GM19025 (cell line): ENCODE measurements around the gene PCDHB16.
"Not testable (repeated sequence)": the region's sequence is repeated elsewhere in the genome, so short reads cannot be mapped to it uniquely, and the experiment has no call there.

Experiments
- ATAC-seq: cut with Tn5 transposase; IDR thresholded peaks from one replicate; pipeline ENCODE4 v1.9.1; 2021; ENCODE audit warnings: mild to moderate bottlenecking, low read depth, moderate library complexity; ENCODE audit not compliant: unreplicated experiment

The PCDHB16 gene

GRCh38 chr5:141182248-141182647 is at the start of gene PCDHB16:
Gene PCDHB16, plus strand, starts transcription at chr5:141182387. Its CDS starts 173 bp downstream, at chr5:141182560.
- ATAC-seq: no peak

- no peak for ATAC-seq
Observed at GRCh38 chr5:141135030-141135717, 47.0 kb upstream of the PCDHB16 start, which contains the start of gene PCDHB5. Gene PCDHB5, plus strand, starts transcription at chr5:141135206. Its CDS starts 229 bp downstream, at chr5:141135435.

DNA sequence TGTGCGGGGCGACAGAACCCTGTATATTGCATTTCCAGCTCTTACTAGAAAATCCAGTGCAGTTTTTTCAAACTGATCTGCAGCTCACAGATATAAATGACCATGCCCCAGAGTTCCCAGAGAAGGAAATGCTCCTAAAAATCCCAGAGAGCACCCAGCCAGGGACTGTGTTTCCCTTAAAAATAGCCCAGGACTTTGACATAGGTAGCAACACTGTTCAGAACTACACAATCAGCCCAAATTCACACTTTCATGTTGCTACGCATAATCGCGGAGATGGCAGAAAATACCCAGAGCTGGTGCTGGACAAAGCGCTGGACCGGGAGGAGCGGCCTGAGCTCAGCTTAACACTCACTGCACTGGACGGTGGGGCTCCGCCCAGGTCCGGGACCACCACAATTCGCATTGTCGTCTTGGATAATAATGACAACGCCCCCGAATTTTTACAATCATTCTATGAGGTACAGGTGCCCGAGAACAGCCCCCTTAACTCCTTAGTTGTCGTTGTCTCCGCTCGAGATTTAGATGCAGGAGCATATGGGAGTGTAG is 46.4 kb upstream of the PCDHB16 start:
- no peak for ATAC-seq

DNA sequence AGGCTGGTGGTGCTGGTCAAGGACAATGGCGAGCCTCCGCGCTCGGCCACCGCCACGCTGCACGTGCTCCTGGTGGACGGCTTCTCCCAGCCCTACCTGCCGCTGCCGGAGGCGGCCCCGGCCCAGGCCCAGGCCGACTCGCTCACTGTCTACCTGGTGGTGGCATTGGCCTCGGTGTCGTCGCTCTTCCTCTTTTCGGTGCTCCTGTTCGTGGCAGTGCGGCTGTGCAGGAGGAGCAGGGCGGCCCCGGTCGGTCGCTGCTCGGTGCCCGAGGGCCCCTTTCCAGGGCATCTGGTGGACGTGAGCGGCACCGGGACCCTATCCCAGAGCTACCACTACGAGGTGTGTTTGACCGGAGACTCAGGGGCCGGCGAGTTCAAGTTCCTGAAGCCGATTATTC is 44.8 kb upstream of the PCDHB16 start:
- ATAC-seq: not testable (repeated sequence)

DNA sequence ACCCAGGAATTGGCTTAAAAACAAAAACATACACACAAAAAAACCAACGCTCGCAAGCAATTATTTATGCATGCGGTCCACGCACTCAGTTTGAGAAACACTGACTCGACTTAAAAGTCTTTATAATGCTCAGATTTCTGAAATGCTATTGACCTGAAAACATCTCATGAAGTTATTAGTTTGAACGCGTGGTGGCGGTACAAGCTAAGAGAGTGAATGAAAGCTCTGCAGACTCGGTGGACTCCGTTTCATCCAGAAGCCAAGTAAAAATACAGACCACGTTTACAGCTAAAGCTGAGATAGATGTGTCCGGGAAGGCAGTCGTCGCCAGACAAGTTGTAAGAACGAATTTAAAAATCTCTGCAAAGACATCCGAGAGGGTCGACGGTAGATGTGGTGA is 32.4 kb upstream of the PCDHB16 start, which contains the start of gene PCDHB6:
PCDHB6 (plus strand) TSS at position 246 of the 400 bp plus-strand sequence. CDS start 201 bp downstream, outside the sequence.
- no peak for ATAC-seq

DNA sequence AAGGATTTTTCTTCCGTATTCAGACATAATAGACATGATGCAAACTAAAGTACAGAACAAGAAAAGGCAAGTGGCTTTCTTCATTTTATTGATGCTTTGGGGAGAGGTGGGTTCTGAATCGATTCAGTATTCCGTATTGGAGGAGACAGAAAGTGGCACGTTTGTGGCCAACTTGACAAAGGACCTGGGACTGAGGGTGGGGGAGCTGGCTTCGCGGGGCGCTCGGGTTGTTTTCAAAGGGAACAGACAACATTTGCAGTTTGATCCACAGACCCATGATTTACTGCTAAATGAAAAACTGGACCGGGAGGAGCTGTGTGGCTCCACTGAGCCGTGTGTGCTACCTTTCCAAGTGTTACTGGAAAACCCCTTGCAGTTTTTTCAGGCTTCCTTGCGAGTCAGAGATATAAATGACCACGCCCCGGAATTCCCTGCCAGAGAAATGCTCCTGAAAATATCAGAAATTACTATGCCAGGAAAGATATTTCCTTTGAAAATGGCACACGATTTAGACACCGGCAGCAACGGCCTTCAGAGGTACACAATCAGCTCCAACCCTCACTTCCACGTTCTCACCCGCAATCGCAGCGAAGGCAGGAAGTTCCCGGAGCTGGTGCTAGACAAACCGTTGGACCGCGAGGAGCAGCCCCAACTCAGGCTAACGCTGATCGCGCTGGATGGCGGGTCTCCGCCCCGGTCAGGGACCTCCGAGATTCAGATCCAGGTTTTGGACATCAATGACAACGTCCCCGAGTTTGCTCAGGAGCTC is 31.8 kb upstream of the PCDHB16 start:
- ATAC-seq: no peak

GRCh38 chr5:141150993-141151325 is 31.2 kb upstream of the PCDHB16 start:
- no peak for ATAC-seq

GRCh38 chr5:141151632-141152031 is 30.6 kb upstream of the PCDHB16 start:
- ATAC-seq: not testable (repeated sequence)

GRCh38 chr5:141152096-141152495 is 30.1 kb upstream of the PCDHB16 start:
- not testable (repeated sequence) for ATAC-seq

DNA sequence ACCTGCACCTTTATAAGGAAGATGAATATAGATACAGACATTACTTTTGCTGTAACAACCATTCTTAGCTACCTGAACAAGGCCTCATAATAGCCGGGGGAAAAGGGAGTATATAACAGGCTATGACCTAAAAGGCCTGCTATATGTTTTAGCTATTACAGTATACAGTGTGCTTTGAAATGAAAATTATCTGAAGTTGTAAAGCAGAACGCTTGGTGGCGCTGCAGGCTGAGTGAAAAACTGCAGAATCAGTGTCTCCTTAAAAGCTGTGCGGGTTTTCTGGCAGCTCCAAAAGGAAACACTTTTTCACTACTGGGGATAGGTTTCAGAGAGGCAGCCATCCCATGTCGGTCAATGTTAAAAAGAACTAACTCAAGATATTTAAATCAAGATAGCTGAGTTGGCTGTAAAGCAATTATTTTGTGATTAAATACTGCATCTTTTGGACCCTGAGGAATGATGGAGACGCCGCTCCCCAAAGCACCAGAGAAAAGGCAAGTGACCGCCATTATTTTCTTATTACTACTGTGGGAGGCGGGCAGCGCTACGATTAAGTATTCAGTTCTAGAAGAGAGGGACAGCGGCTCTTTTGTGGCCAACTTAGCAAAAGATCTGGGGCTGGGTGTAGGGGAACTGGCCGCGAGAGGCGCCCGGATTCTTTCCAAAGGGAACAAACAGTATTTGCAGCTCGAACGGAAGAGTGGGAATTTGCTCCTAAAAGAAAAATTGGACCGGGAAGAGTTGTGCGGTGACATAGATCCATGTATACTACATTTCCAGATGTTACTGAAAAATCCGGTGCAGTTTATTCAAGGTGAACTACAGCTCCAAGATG is 26.4 kb upstream of the PCDHB16 start:
- ATAC-seq: no peak

GRCh38 chr5:141157356-141157755 is 24.8 kb upstream of the PCDHB16 start:
- not testable (repeated sequence) for ATAC-seq

GRCh38 chr5:141157901-141158300 is 24.3 kb upstream of the PCDHB16 start:
- not testable (repeated sequence) for ATAC-seq

DNA sequence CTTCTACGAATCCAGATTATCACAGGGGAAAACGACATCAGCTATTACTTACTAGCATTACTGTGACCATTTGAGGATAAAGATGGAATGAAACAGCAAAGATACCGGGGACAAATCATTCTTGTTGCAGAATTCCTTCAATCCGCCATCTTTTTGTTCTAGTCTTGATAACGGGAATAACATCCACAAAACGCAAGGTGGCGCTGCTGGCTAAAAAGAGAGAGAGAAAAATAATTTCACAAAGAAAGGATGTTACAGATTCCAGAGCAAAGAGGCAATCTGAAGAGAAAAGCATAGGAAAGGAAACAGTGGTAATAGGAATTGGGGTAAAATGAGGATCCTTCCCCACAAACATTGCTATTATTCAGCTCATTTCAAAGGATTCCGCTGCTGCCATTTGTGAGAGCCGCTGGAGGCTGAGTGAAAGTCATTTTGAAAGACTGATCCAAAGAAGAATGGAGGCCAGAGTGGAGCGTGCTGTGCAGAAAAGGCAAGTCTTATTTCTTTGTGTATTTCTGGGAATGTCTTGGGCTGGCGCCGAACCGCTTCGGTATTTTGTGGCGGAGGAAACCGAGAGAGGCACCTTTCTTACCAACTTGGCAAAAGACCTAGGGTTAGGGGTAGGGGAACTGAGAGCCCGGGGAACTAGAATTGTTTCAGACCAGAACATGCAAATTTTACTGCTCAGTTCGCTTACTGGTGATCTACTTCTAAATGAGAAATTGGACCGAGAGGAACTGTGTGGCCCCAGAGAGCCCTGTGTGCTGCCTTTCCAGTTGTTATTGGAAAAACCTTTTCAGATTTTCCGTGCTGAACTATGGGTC is 9.6 kb upstream of the PCDHB16 start, which contains the start of gene PCDHB7:
PCDHB7 (plus strand) TSS at position 264 of the 824 bp plus-strand sequence; CDS start at position 456, 192 bp downstream.
- no peak for ATAC-seq

DNA sequence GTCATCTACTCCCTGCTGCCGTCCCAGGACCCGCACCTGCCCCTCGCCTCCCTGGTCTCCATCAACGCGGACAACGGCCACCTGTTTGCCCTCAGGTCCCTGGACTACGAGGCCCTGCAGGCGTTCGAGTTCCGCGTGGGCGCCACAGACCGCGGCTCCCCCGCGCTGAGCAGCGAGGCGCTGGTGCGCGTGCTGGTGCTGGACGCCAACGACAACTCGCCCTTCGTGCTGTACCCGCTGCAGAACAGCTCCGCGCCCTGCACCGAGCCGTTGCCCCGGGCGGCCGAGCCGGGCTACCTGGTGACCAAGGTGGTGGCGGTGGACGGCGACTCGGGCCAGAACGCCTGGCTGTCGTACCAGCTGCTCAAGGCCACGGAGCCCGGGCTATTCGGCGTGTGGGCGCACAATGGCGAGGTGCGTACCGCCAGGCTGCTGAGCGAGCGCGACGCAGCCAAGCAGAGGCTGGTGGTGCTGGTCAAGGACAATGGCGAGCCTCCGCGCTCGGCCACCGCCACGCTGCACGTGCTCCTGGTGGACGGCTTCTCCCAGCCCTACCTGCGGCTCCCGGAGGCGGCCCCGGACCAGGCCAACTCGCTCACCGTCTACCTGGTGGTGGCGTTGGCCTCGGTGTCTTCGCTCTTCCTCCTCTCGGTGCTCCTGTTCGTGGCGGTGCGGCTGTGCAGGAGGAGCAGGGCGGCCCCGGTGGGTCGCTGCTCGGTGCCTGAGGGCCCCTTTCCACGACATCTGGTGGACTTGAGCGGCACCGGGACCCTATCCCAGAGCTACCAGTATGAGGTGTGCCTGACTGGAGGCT is 7.7 kb upstream of the PCDHB16 start:
- not testable (repeated sequence) for ATAC-seq

DNA sequence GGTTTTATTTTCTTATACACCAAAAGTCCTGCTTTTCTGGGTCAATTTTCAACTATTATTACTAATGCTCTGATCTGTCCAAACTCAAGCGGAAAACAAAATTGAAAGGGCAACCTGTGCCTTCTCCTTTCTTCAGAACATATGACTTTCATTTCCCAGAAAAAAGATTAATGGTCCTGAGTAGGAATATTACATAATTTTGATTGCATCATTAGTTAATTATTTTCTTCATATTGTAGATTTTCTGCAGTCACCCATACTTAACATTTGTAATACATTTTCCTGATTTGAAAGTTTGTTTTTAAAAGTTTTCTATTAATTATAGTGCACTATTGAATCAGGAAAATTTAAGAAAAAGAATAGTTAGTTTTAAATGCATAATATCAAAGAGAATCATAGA is 6.3 kb upstream of the PCDHB16 start:
- no peak for ATAC-seq

DNA sequence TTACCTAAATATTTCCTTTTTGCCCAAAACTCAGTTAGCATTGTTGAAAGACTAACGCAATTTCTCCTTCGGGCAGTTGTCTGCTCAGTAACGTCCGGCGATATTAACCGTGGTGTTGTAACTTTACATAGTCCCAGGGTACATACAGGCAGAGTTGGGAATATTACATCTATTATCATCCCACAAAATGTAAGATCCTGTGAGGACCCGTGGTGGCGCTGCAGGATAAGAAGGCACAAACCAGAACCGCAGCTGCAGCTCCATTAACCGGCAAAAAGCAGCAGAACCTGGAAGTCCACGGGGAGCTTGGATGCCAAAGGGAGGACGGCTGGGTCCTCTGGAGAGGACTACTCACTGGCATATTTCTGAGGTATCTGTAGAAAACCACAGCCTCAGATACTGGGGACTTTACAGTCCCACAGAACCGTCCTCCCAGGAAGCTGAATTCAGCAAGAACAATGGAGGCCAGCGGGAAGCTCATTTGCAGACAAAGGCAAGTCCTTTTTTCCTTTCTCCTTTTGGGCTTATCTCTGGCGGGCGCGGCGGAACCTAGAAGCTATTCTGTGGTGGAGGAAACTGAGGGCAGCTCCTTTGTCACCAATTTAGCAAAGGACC is 4.5 kb upstream of the PCDHB16 start, which contains the start of gene PCDHB8:
PCDHB8 (plus strand) TSS at position 214 of the 615 bp plus-strand sequence; CDS start at position 459, 245 bp downstream.
- not testable (repeated sequence) for ATAC-seq

DNA sequence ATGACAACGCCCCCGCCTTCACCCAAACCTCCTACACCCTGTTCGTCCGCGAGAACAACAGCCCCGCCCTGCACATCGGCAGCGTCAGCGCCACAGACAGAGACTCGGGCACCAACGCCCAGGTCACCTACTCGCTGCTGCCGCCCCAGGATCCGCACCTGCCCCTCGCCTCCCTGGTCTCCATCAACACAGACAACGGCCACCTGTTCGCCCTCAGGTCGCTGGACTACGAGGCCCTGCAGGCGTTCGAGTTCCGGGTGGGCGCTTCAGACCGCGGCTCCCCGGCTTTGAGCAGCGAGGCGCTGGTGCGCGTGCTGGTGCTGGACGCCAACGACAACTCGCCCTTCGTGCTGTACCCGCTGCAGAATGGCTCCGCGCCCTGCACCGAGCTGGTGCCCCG is 2.8 kb upstream of the PCDHB16 start:
- ATAC-seq: not testable (repeated sequence)

- not testable (repeated sequence) for ATAC-seq
Observed at GRCh38 chr5:141179876-141180275, 2.3 kb upstream of the PCDHB16 start.
